Heart right ventricle (tissue), 16 donors: Measurements from ENCODE around the gene COQ8A. TPM values are rescaled to one million over a fixed set of nuclear protein-coding genes. Genes with fewer than 3 reads are reported as not detected.

ENCODE experiments used
- ATAC-seq, 8 donors: fragments of 200-7000 bp; cut with Tn5 transposase; one replicate each; pipeline ENCODE4 v1.9.1; 2020; ENCODE audit warnings: mild to moderate bottlenecking in 8 of 8, moderate library complexity in 8 of 8, moderate number of reproducible peaks in 1 of 8
- DNase-seq, 2 donors: peaks; one replicate each; pipeline ENCODE4 v3.0.0-alpha.2; 2020
- H3K27ac ChIP-seq, 10 donors: fragments of 200-600 bp; sonication (generic) in 2 of 10; one replicate each; pipeline versions ENCODE4 v1.5.0 to v1.8.0; 2020 to 2022; ENCODE audit warnings: mild to moderate bottlenecking in 3 of 10
- H3K27me3 ChIP-seq, 7 donors: fragments of 200-600 bp; one replicate each; pipeline ENCODE4 v1.8.0; 2021 to 2022; ENCODE audit warnings: mild to moderate bottlenecking in 2 of 7
- H3K36me3 ChIP-seq, 9 donors: fragments of 200-600 bp; sonication (generic) in 1 of 9; one replicate each; pipeline versions ENCODE4 v1.5.0 to v1.8.0; 2020 to 2022; ENCODE audit warnings: mild to moderate bottlenecking in 2 of 9
- H3K4me1 ChIP-seq, 9 donors: fragments of 200-600 bp; sonication (generic) in 1 of 9; one replicate each; pipeline versions ENCODE4 v1.5.0 to v1.8.0; 2020 to 2022; ENCODE audit warnings: mild to moderate bottlenecking in 4 of 9
- H3K4me3 ChIP-seq, 10 donors: fragments of 200-600 bp; sonication (generic) in 2 of 10; one replicate each; pipeline versions ENCODE4 v1.5.0 to v1.8.0; 2020 to 2022; ENCODE audit warnings: mild to moderate bottlenecking in 7 of 10, moderate library complexity in 2 of 10
- H3K9me3 ChIP-seq, 11 donors: fragments of 200-600 bp in 10 of 11; sonication (generic) in 2 of 11; one replicate each; pipeline versions ENCODE4 v1.5.0 to v1.8.0; 2013 to 2022; ENCODE audit warnings: mild to moderate bottlenecking in 2 of 11, control low read depth in 1 of 11, moderate library complexity in 1 of 11
- CTCF ChIP-seq, 9 donors: fragments of 200-600 bp; sonication (generic) in 2 of 9; IDR thresholded peaks; one replicate each; pipeline versions ENCODE4 v1.5.0 to v1.8.0; 2021 to 2022; ENCODE audit warnings: antibody characterized with exemption in 9 of 9, mild to moderate bottlenecking in 5 of 9, moderate library complexity in 1 of 9
- WGBS, 2 donors: extraction: QIAGEN DNeasy Blood & Tissue Kit; methylation state at CpG; one replicate each; pipeline ENCODE4 v1.1.7; 2013; ENCODE audit warnings: inconsistent platforms in 1 of 2; 5-methylcytosine and 5-hydroxymethylcytosine counted together
- intact Hi-C, 10 donors: fragments of 100-400 bp; cut with DNase I; formaldehyde crosslinking; loops; one replicate each; pipeline versions ENCODE4 v1.11.1 to v1.14.2; 2022
- polyA plus RNA-seq, 2 donors: library from polyadenylated mRNA; stranded (reverse); fragments of 200-250 nt; gene quantifications; one replicate each; pipeline ENCODE4 v1.2.3, GENCODE V29; 2013
- total RNA-seq, 10 donors: library from RNA; stranded (reverse); fragmentation: NEBNext Ultra II Directional in 3 of 10; extraction: Animal tissue kit (Norgen Biotek cat#: 25700) in 3 of 10; gene quantifications; one replicate each; pipeline versions ENCODE4 v1.2.1 to v1.2.4, GENCODE V29; 2021 to 2023
- donor health status: Arrhythmogenic right ventricular cardiomyopathy.
- donor health status: ischemic (EF 13 %, LVEDD 7.1; RV severe dilation, severe dysfunction).
- donor health status: healthy with polysubstance abuse.
- donor health status: DM: no; HTN: yes; CAD: no.
- donor health status: DM: no; HTN: no; CAD: no.
- donor health status: ischemic (EF 25% LVEDD 6.9; RV normal size, moderate dysfunction).
- donor health status: ischemic (EF 25% LVEDD 5.7; RV mildly dilated, moderate dysfunction).
- donor health status: healthy.
- donor health status: DM: yes; HTN: yes; CAD: no.
- donor health status: Ischemic cardiomyopathy.
- donor health status: ischemic (EF 35%, LVEDD 5.7; RV mildly dilated, moderate dysfunction).
- donor health status: nonischemic (EF 11% LVEDD 7.7; RV severe dilation, severe dysfunction).
- donor health status: DM: yes; HTN: yes; CAD: no.
- donor health status: PGD.
- donor health status: ischemic (EF 29% LVEDD 5.4; RV normal size, mild dysfunction).
- donor health status: nonischemic (EF 23%, LVEDD 6.1; RV moderate dilation, normal function).

Gene COQ8A
- total and polyA plus RNA-seq, 12 donors = 136 to 495 (median 253) TPM

DNA sequence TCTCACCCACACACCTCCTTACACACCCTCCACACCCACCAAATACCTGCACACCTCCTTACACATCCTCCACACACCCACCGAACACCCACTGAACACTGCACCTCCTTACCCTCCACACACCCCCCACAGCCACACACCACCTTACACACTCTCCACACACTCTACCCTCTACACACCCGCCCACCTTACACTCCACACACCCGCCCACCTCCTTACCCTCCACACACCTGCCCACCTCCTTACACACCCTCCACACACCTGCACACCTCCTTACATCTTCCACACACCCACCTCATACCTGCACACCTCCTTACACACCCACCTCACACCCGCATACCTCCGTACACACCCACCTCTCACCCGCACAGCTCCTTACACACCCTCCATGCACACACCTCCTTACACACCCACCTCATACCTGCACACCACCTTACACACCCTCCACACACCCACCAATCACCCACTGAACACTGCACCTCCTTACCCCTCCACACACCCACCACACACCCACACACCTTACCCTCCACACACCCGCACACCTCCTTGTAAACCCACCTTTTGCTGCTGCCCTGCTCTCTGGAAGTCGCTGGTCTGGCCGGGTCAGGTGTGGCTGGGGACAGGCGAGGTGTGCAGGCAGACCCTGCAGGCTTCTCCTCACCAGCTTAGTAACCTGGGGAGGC is 38.5 kb downstream of the COQ8A start:
- DNase-seq = no peak
- H3K9me3 ChIP-seq = no peaks in the 10 kb centered on the region
- no peak for TF ChIP-seq CTCF (IDR thresholded peaks at IDR 0.05)
- no peak overlapping the region for H3K4me3 ChIP-seq
- H3K4me1 ChIP-seq = peaks cover 25 to 76% (median 50%) of the 10 kb centered on the region in 9 donors
- peaks cover 0 to 42% (median 11%) of the 10 kb centered on the region in 9 donors for H3K36me3 ChIP-seq
- intact Hi-C loops = loop anchor here in 3 of 10 donors (5.0 to 10.0 kb wide), 2 partner anchors 36 to 64 kb away; partner anchors contain the start of gene COQ8A (in 1 of the 3)
- peak overlapping the region; percentile 71 to 97 (median 92) for H3K27ac ChIP-seq
- H3K27me3 ChIP-seq = no peaks in the 10 kb centered on the region
- WGBS, 2 donors = 94 to 96% methylated on average over 5 to 10 of the region's 10 CpGs
- ATAC-seq = no peak

- H3K4me3 ChIP-seq = no peak overlapping the region
Measured at GRCh38 chr1:226979115-226979516, 39.0 kb downstream of the COQ8A start.

DNA sequence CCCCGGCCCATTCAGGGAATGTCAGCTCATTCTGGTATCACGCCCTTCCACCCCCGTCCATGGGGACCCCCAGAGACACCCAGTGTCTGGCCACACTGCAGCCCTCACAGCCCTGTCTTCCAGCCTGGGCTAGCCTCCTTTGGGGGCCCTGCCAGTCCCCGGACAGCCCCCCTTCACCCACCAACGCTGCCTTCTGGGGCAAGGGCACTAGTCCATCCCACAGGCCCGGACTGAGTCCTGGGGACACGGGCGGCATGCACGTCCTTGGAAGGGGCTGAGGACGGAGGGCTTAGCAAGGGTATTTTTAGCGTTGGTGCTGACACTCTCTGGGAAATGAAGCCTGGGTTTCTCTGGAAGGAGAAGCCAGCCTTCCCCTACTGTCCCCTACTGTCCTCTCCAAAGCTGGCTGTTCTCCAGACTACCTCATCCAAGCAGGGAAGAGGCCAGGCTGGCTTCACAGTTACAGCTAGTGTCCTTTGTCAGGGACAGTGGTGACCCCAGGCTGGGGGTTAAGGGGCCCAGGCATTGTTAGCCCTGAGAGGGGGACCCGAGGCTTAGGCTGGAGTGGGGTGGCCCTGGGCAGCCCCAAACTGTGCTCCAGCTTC is 39.5 kb downstream of the COQ8A start:
- H3K4me1 ChIP-seq = peaks cover 15 to 76% (median 50%) of the 10 kb centered on the region in 9 donors
- TF ChIP-seq CTCF (IDR thresholded peaks at IDR 0.05) = no peak
- intact Hi-C loops = loop anchor here in 3 of 10 donors (5.0 to 10.0 kb wide), 2 partner anchors 37 to 65 kb away; partner anchors contain the start of gene COQ8A (in 1 of the 3)
- WGBS, 2 donors = 51 to 59% methylated on average over 12 of the region's 12 CpGs
- peak overlapping the region; percentile 71 to 97 (median 92) for H3K27ac ChIP-seq
- no peaks in the 10 kb centered on the region for H3K9me3 ChIP-seq
- H3K4me3 ChIP-seq = no peak overlapping the region
- H3K27me3 ChIP-seq = no peaks in the 10 kb centered on the region
- DNase-seq (peak; percentile 65 to 81), ATAC-seq (peak; percentile 60 to 81 (median 74))
- peaks cover 0 to 50% (median 11%) of the 10 kb centered on the region in 9 donors for H3K36me3 ChIP-seq

More at GRCh38 chr1:226979115-226979516, 39.0 kb downstream of the COQ8A start:
- WGBS, 2 donors = 70 to 71% methylated on average over 15 of the region's 15 CpGs
- intact Hi-C loops = loop anchor here in 3 of 10 donors (5.0 to 10.0 kb wide), 2 partner anchors 37 to 64 kb away; partner anchors contain the start of gene COQ8A (in 1 of the 3)
- no peak for TF ChIP-seq CTCF (IDR thresholded peaks at IDR 0.05)
- Histone ChIP-seq H3K36me3 (peaks cover 0 to 45% (median 11%) of the 10 kb centered on the region in 9 donors), H3K9me3 (no peaks in the 10 kb centered on the region), H3K4me1 (peaks cover 20 to 76% (median 50%) of the 10 kb centered on the region in 9 donors), H3K27me3 (no peaks in the 10 kb centered on the region), H3K27ac (peak overlapping the region; percentile 71 to 97 (median 92))
- DNase-seq (no peak), ATAC-seq (peak in 1 of 8 donors; percentile 0)

- Histone ChIP-seq H3K4me3 (no peak overlapping the region), H3K4me1 (peaks cover 10 to 76% (median 49%) of the 10 kb centered on the region in 9 donors), H3K9me3 (no peaks in the 10 kb centered on the region), H3K27me3 (no peaks in the 10 kb centered on the region), H3K27ac (peak overlapping the region; percentile 71 to 97 (median 92)), H3K36me3 (peaks cover 0 to 53% (median 11%) of the 10 kb centered on the region in 9 donors)
- peak; percentile 1 to 9 (median 4) for ATAC-seq
- WGBS, 2 donors = 64 to 73% methylated on average over 4 of the region's 4 CpGs
- DNase-seq = no peak
- TF ChIP-seq CTCF (IDR thresholded peaks at IDR 0.05) = no peak
- intact Hi-C loops = no loop called here
Measured at GRCh38 chr1:226980122-226980560, 40.0 kb downstream of the COQ8A start.
